Mammary epithelial cell (primary cell): ENCODE results near the gene TMEM86A.

Experiments
- EZH2 ChIP-seq: IDR thresholded peaks from 2 replicates; pipeline ENCODE4 v1.6.1; 2012; ENCODE audit warnings: low read length, inconsistent platforms, borderline replicate concordance
- TF ChIP-seq, protein P1 (sequence below), 2 donors: IDR thresholded peaks in 1 of 2; conservative IDR thresholded peaks in 1 of 2; 2 replicates each; pipeline ENCODE4 v1.5.1; 2011 to 2012; ENCODE audit warnings: inconsistent platforms in 2 of 2, low read length in 2 of 2, mild to moderate bottlenecking in 2 of 2, control low read depth in 1 of 2, low read depth in 1 of 2; ENCODE audit not compliant: insufficient read depth in 1 of 2; ENCODE audit errors: extremely low read depth in 1 of 2

DNA sequence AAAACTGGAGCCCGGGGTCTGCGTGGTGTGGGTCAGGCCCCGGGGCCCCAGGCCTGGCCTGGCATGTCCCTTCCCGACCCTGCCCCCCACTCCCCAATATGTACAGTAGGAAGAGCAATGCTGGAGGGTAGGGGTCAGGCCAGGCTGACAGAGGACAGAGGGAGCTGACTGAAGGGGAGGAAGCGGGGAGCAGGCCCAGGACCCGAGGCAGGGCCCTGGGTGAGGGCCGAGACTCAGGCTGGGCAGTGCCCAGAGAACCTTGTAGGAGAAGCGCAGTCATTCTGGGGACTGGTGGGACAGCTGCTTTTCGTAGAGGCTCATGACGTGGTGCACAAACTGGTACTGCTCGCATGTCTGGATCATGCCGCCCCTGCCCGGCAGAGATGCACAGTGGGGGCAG lies 30.1 kb downstream of the TMEM86A start:
- TF ChIP-seq, protein P1, sequence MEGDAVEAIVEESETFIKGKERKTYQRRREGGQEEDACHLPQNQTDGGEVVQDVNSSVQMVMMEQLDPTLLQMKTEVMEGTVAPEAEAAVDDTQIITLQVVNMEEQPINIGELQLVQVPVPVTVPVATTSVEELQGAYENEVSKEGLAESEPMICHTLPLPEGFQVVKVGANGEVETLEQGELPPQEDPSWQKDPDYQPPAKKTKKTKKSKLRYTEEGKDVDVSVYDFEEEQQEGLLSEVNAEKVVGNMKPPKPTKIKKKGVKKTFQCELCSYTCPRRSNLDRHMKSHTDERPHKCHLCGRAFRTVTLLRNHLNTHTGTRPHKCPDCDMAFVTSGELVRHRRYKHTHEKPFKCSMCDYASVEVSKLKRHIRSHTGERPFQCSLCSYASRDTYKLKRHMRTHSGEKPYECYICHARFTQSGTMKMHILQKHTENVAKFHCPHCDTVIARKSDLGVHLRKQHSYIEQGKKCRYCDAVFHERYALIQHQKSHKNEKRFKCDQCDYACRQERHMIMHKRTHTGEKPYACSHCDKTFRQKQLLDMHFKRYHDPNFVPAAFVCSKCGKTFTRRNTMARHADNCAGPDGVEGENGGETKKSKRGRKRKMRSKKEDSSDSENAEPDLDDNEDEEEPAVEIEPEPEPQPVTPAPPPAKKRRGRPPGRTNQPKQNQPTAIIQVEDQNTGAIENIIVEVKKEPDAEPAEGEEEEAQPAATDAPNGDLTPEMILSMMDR (conservative IDR thresholded peaks at IDR 0.05 in 1 of 2, IDR thresholded peaks at IDR 0.05 in 1 of 2; ENCODE audit: extremely low read depth in 1 of 2, insufficient read depth in 1 of 2, low read depth in 1 of 2, low read length in 2 of 2): no peak
- no peak for TF ChIP-seq EZH2
